GM19438 (cell line): ENCODE results near the gene CCN5.
"Not testable (repeated sequence)": the region's sequence is repeated elsewhere in the genome, so short reads cannot be mapped to it uniquely, and the experiment has no call there.

Source experiments
- ATAC-seq: cut with Tn5 transposase; IDR thresholded peaks from one replicate; pipeline ENCODE4 v1.9.1; 2021; ENCODE audit warnings: low read depth; ENCODE audit not compliant: unreplicated experiment

Gene CCN5

GRCh38 chr20:44752099-44752931 is 37.1 kb downstream of the CCN5 start:
- no peak for ATAC-seq

- ATAC-seq = no peak
Measured at GRCh38 chr20:44754554-44754953, 39.4 kb downstream of the CCN5 start.

GRCh38 chr20:44756011-44756688 is 41.0 kb downstream of the CCN5 start:
- ATAC-seq = no peak

- ATAC-seq = no peak
Measured at GRCh38 chr20:44756956-44757355, 41.8 kb downstream of the CCN5 start.

GRCh38 chr20:44758247-44759101 is 43.3 kb downstream of the CCN5 start:
- ATAC-seq = no peak

- no peak for ATAC-seq
Measured at GRCh38 chr20:44759595-44759994, 44.4 kb downstream of the CCN5 start.

GRCh38 chr20:44761423-44761822 is 46.3 kb downstream of the CCN5 start:
- no peak for ATAC-seq

- no peak for ATAC-seq
Measured at GRCh38 chr20:44762466-44763140, 47.4 kb downstream of the CCN5 start.

GRCh38 chr20:44763798-44764197 is 48.6 kb downstream of the CCN5 start:
- ATAC-seq = not testable (repeated sequence)

- ATAC-seq = no peak
Measured at GRCh38 chr20:44765091-44765490, 49.9 kb downstream of the CCN5 start.

GRCh38 chr20:44765701-44766347 is 50.7 kb downstream of the CCN5 start:
- ATAC-seq = no peak

GRCh38 chr20:44768256-44768655 is 53.1 kb downstream of the CCN5 start:
- no peak for ATAC-seq

- ATAC-seq = no peak
Measured at GRCh38 chr20:44768854-44769480, 53.8 kb downstream of the CCN5 start.

GRCh38 chr20:44769481-44769863 is 54.3 kb downstream of the CCN5 start:
- no peak for ATAC-seq

- no peak for ATAC-seq
Measured at GRCh38 chr20:44770484-44771171, 55.5 kb downstream of the CCN5 start.

- ATAC-seq = no peak
Measured at GRCh38 chr20:44771172-44771535, 56.0 kb downstream of the CCN5 start.

- ATAC-seq = no peak
Measured at GRCh38 chr20:44772636-44773035, 57.5 kb downstream of the CCN5 start.

GRCh38 chr20:44773070-44773829 is 58.1 kb downstream of the CCN5 start:
- ATAC-seq = no peak
